IMR-90 (cell line): ENCODE data around the gene FANCG. TPM values are rescaled to one million over a fixed set of nuclear protein-coding genes. Genes with fewer than 3 reads are reported as not detected.

Experiments used
- ATAC-seq: fragments of 200-7000 bp; cut with Tn5 transposase; 2 replicates; pipeline ENCODE4 v1.9.1; 2020; ENCODE audit warnings: low read depth, mild to moderate bottlenecking, moderate library complexity
- BruUV-seq: library from RNA; stranded (reverse); fragments of 400-500 nt; replicated peaks from 2 replicates; lab custom pipeline; 2021; lab: Mats Ljungman, UMichigan
- CTCF ChIA-PET: fragments of 300-600 bp; formaldehyde crosslinking; extraction: SDS; loops from one replicate; lab custom pipeline; 2021; ENCODE audit warnings: antibody characterized with exemption; lab: Yijun Ruan, JAX
- POLR2A ChIA-PET: fragments of 300-600 bp; sonication (Branson Sonifier 250); formaldehyde crosslinking; loops from one replicate; lab custom pipeline; 2022; ENCODE audit warnings: antibody characterized with exemption; ENCODE audit not compliant: unreplicated experiment; lab: Charles Lee
- DNase-seq: peaks from one replicate; pipeline ENCODE4 v3.0.0; 2013
- H2AFZ ChIP-seq: replicated peaks from 2 replicates; pipeline ENCODE3; 2013; ENCODE audit warnings: low read length, mild to moderate bottlenecking; ENCODE audit not compliant: poor library complexity
- H2AK5ac ChIP-seq: 2 replicates; pipeline ENCODE4 v1.6.1; 2013; ENCODE audit warnings: low read depth, low read length, inconsistent platforms
- H2AK9ac ChIP-seq: replicated peaks from 2 replicates; pipeline ENCODE3; 2013; ENCODE audit warnings: mild to moderate bottlenecking, low read depth, low read length, moderate library complexity; ENCODE audit not compliant: poor library complexity
- H2BK120ac ChIP-seq: 2 replicates; pipeline ENCODE4 v1.6.1; 2013; ENCODE audit warnings: low read depth, low read length, inconsistent platforms
- H2BK15ac ChIP-seq: 3 replicates; pipeline ENCODE4 v1.6.1; 2013; ENCODE audit warnings: low read depth, low read length, inconsistent platforms
- H2BK20ac ChIP-seq: 2 replicates; pipeline ENCODE4 v1.6.1; 2013; ENCODE audit warnings: low read depth, mild to moderate bottlenecking, inconsistent platforms, low read length, moderate library complexity
- H2BK5ac ChIP-seq: 2 replicates; pipeline ENCODE4 v1.6.1; 2013; ENCODE audit warnings: mild to moderate bottlenecking, low read depth, low read length, inconsistent platforms; ENCODE audit not compliant: poor library complexity, severe bottlenecking
- H3K14ac ChIP-seq: replicated peaks from 2 replicates; pipeline ENCODE4 v1.6.1; 2013; ENCODE audit warnings: low read depth, low read length, inconsistent platforms
- H3K18ac ChIP-seq: 2 replicates; pipeline ENCODE4 v1.6.1; 2013; ENCODE audit warnings: low read depth, low read length, control low read depth
- H3K23ac ChIP-seq: 2 replicates; pipeline ENCODE4 v1.6.1; 2013; ENCODE audit warnings: low read depth, low read length, inconsistent platforms
- H3K27ac ChIP-seq: 2 replicates; pipeline ENCODE4 v1.5.1; 2013; ENCODE audit warnings: mild to moderate bottlenecking, control low read depth, low read length; ENCODE audit not compliant: insufficient read depth
- H3K27me3 ChIP-seq: 2 replicates; pipeline ENCODE4 v1.6.1; 2013; ENCODE audit warnings: low read length; ENCODE audit not compliant: control insufficient read depth, insufficient read depth
- H3K36me3 ChIP-seq: 2 replicates; pipeline ENCODE4 v1.6.1; 2013; ENCODE audit warnings: low read length, mixed read lengths; ENCODE audit not compliant: control insufficient read depth, insufficient read depth
- H3K4ac ChIP-seq: 2 replicates; pipeline ENCODE4 v1.6.1; 2013; ENCODE audit warnings: low read depth, low read length, inconsistent platforms
- H3K4me1 ChIP-seq: 2 replicates; pipeline ENCODE4 v1.6.1; 2013; ENCODE audit warnings: low read length, mixed read lengths; ENCODE audit not compliant: control insufficient read depth, insufficient read depth
- H3K4me2 ChIP-seq: 2 replicates; pipeline ENCODE4 v1.6.1; 2013; ENCODE audit warnings: low read depth, mild to moderate bottlenecking, control low read depth, low read length, moderate library complexity
- H3K4me3 ChIP-seq: 2 replicates; pipeline ENCODE4 v1.5.1; 2013; ENCODE audit warnings: low read depth, mild to moderate bottlenecking, control low read depth, low read length, moderate library complexity; ENCODE audit not compliant: insufficient read depth
- H3K56ac ChIP-seq: 2 replicates; pipeline ENCODE4 v1.6.1; 2013; ENCODE audit warnings: low read length, inconsistent platforms; ENCODE audit not compliant: insufficient read depth; ENCODE audit errors: extremely low read depth
- H3K79me1 ChIP-seq, 2 experiments: 2 replicates each; pipeline ENCODE4 v1.6.1; 2013; ENCODE audit warnings: low read length in 2 of 2, inconsistent platforms in 1 of 2, low read depth in 1 of 2
- H3K9ac ChIP-seq: 2 replicates; pipeline ENCODE4 v1.6.1; 2013; ENCODE audit warnings: low read depth, low read length, control low read depth
- H3K9me1 ChIP-seq: 2 replicates; pipeline ENCODE4 v1.6.1; 2013; ENCODE audit warnings: low read length, inconsistent platforms; ENCODE audit not compliant: insufficient read depth
- H3K9me3 ChIP-seq: 2 replicates; pipeline ENCODE4 v1.6.1; 2013; ENCODE audit warnings: low read length; ENCODE audit not compliant: control insufficient read depth, insufficient read depth
- H4K20me1 ChIP-seq: 2 replicates; pipeline ENCODE4 v1.6.1; 2013; ENCODE audit warnings: low read length, inconsistent platforms; ENCODE audit not compliant: insufficient read depth
- H4K5ac ChIP-seq: 2 replicates; pipeline ENCODE4 v1.6.1; 2013; ENCODE audit warnings: mild to moderate bottlenecking, low read depth, low read length, control low read depth
- H4K8ac ChIP-seq, 2 experiments: 2 replicates each; pipeline ENCODE4 v1.6.1; 2013; ENCODE audit warnings: low read depth in 2 of 2, low read length in 2 of 2, control low read depth in 1 of 2, inconsistent platforms in 1 of 2
- H4K91ac ChIP-seq: 2 replicates; pipeline ENCODE4 v1.6.1; 2013; ENCODE audit warnings: low read depth, low read length, inconsistent platforms; ENCODE audit not compliant: insufficient read depth
- BHLHE40 ChIP-seq: fragments of 150-350 bp; IDR thresholded peaks from 2 replicates; pipeline ENCODE4 v1.6.1; 2016; ENCODE audit warnings: mild to moderate bottlenecking, low read depth, low read length
- CEBPB ChIP-seq: IDR thresholded peaks from 2 replicates; pipeline ENCODE4 v1.6.1; 2012; ENCODE audit warnings: low read depth, low read length, improper control_type of control experiment
- CHD1 ChIP-seq: IDR thresholded peaks from 2 replicates; pipeline ENCODE4 v1.6.1; 2012; ENCODE audit warnings: low read depth, low read length, improper control_type of control experiment
- CTCF ChIP-seq: conservative IDR thresholded peaks from 2 replicates; pipeline ENCODE4 v1.5.1; 2012; ENCODE audit warnings: mild to moderate bottlenecking, low read depth, low read length, improper control_type of control experiment
- ELK1 ChIP-seq: fragments of 150-350 bp; IDR thresholded peaks from 2 replicates; pipeline ENCODE4 v1.6.1; 2016; ENCODE audit warnings: low read depth, mild to moderate bottlenecking, low read length, moderate library complexity, borderline replicate concordance
- FOS ChIP-seq: fragments of 150-350 bp; IDR thresholded peaks from 2 replicates; pipeline ENCODE4 v1.6.1; 2016; ENCODE audit warnings: low read depth, low read length
- MAFK ChIP-seq: IDR thresholded peaks from 2 replicates; pipeline ENCODE4 v1.6.1; 2012; ENCODE audit warnings: low read depth, low read length, improper control_type of control experiment
- MAZ ChIP-seq: IDR thresholded peaks from 2 replicates; pipeline ENCODE4 v1.6.1; 2012; ENCODE audit warnings: low read depth, mild to moderate bottlenecking, low read length, improper control_type of control experiment, moderate library complexity, borderline replicate concordance
- MXI1 ChIP-seq: IDR thresholded peaks from 2 replicates; pipeline ENCODE4 v1.6.1; 2012; ENCODE audit warnings: low read depth, mild to moderate bottlenecking, low read length, moderate library complexity, borderline replicate concordance
- POLR2A ChIP-seq: IDR thresholded peaks from 2 replicates; pipeline ENCODE4 v1.6.1; 2012; ENCODE audit warnings: mild to moderate bottlenecking, low read depth, low read length
- RAD21 ChIP-seq: IDR thresholded peaks from 2 replicates; pipeline ENCODE4 v1.6.1; 2012; ENCODE audit warnings: low read length, improper control_type of control experiment
- RCOR1 ChIP-seq: IDR thresholded peaks from 2 replicates; pipeline ENCODE4 v1.6.1; 2012; ENCODE audit warnings: mild to moderate bottlenecking, low read length, improper control_type of control experiment; ENCODE audit not compliant: insufficient replicate concordance
- RFX5 ChIP-seq: IDR thresholded peaks from 2 replicates; pipeline ENCODE4 v1.8.0; 2012; ENCODE audit warnings: low read depth, mild to moderate bottlenecking, low read length, moderate library complexity
- USF2 ChIP-seq: fragments of 150-350 bp; IDR thresholded peaks from 2 replicates; pipeline ENCODE4 v1.6.1; 2017; ENCODE audit warnings: mild to moderate bottlenecking, antibody characterized with exemption, low read length, low read depth
- WGBS, 2 experiments: methylation state at CpG; one replicate each; pipeline versions ENCODE4 v1.1.5 to v1.1.7; 2013; ENCODE audit warnings: missing lambda C conversion rate in 2 of 2; ENCODE audit not compliant: insufficient read length in 1 of 2; ENCODE audit errors: extremely low coverage in 2 of 2; 5-methylcytosine and 5-hydroxymethylcytosine counted together
- dilution Hi-C: fragments of 300-500 bp; cut with HindIII; formaldehyde crosslinking; loops from one replicate; pipeline ENCODE4 v1.14.3; 2018; ENCODE audit warnings: low sequenced_read_pairs; ENCODE audit not compliant: unreplicated experiment
- in situ Hi-C: fragments of 300-500 bp; cut with MboI; formaldehyde crosslinking; loops from 3 replicates; pipeline ENCODE4 v1.14.3; 2019; ENCODE audit warnings: low sequenced_read_pairs, inconsistent platforms, mixed read lengths
- intact Hi-C: fragments of 100-400 bp; cut with micrococcal nuclease; formaldehyde crosslinking; loops from 2 replicates; pipeline ENCODE4 v1.10.0; 2022
- polyA plus RNA-seq, 3 experiments: library from polyadenylated mRNA; depleted of rRNA; stranded (reverse); fragments of >200 nt; gene quantifications; 2 replicates each; pipeline ENCODE4 v1.2.3, GENCODE V29; 2012; ENCODE audit warnings: low replicate concordance in 1 of 3
- total RNA-seq: library from RNA; depleted of rRNA; stranded (reverse); fragments of >200 nt; gene quantifications from 2 replicates; pipeline ENCODE4 v1.2.3, GENCODE V29; 2012

Gene FANCG
- total and polyA plus RNA-seq, 2 of the 4 experiments (the other 2 are of a cell fraction): 16.1 to 19.3 TPM

- H3K27me3 ChIP-seq: no peaks in the 10 kb centered on the region
- H3K79me1 ChIP-seq: peaks cover 16 to 42% of the 10 kb centered on the region in 2 experiments; a peak in 3 of 4 replicates
- peak overlapping the region; percentile 83 for H2BK120ac ChIP-seq
- H2BK15ac ChIP-seq: peak overlapping the region; percentile 92; the same call in 2 of the 3 replicates
- H3K4me2 ChIP-seq: peak overlapping the region; percentile 98
- WGBS, 2 experiments: 20% methylated on average over 3 of the region's 12 CpGs; no CpG with 5 or more reads in 1 of the 2 experiments
- no TSS peak for BruUV-seq
- peak overlapping the region; percentile 94 for H3K14ac ChIP-seq
- peaks cover 22% of the 10 kb centered on the region for H3K4me1 ChIP-seq
- H3K9me3 ChIP-seq: no peaks in the 10 kb centered on the region
- peak overlapping the region; percentile 90 for H2AK5ac ChIP-seq
- peaks cover 6% of the 10 kb centered on the region for H3K9me1 ChIP-seq
- peak overlapping the region; percentile 80 for H3K9ac ChIP-seq
- peak overlapping the region; percentile 86 for H3K4ac ChIP-seq
- CTCF ChIA-PET: interaction anchor here (0.6 to 1.2 kb wide), 2 partner anchors 145 to 270 kb away, joined by 4 to 6 read pairs; no protein-coding TSS in a partner anchor
- POLR2A ChIA-PET: no interaction called here
- peak overlapping the region; percentile 99 for H2AK9ac ChIP-seq
- ATAC-seq (no peak), DNase-seq (no peak)
- peak overlapping the region; percentile 76 for H4K5ac ChIP-seq
- H4K20me1 ChIP-seq: peaks cover 12% of the 10 kb centered on the region; the same call in 1 of the 2 replicates
- intact Hi-C loops (loop anchor here (5.0 kb wide), 2 partner anchors 162 to 487 kb away; no protein-coding TSS in a partner anchor), dilution Hi-C loops (no loop called here), in situ Hi-C loops (loop anchor here (5.0 kb wide), 2 partner anchors 362 to 437 kb away; no protein-coding TSS in a partner anchor)
- peak overlapping the region; percentile 94 for H4K91ac ChIP-seq
- peak overlapping the region; percentile 57 for H2BK20ac ChIP-seq
- peak overlapping the region; percentile 18 for H3K18ac ChIP-seq
- peak overlapping the region; percentile 73 for H3K23ac ChIP-seq
- peak overlapping the region; percentile 91 for H2AFZ ChIP-seq
- H3K56ac ChIP-seq: peak overlapping the region; percentile 84; the same call in 1 of the 2 replicates
- peak overlapping the region; percentile 85 for H3K27ac ChIP-seq
- no peaks in the 10 kb centered on the region for H3K36me3 ChIP-seq
- peak overlapping the region; percentile 88 for H3K4me3 ChIP-seq
- H4K8ac ChIP-seq: peak overlapping the region; percentile 76 to 77
- H2BK5ac ChIP-seq: peak overlapping the region; percentile 87
- TF ChIP-seq BHLHE40: no peak
- no peak for TF ChIP-seq ELK1
- no peak for TF ChIP-seq RFX5
- no peak for TF ChIP-seq RAD21
- no peak for TF ChIP-seq POLR2A
- no peak for TF ChIP-seq CTCF
- no peak for TF ChIP-seq MAZ
- TF ChIP-seq RCOR1: no peak
- TF ChIP-seq CEBPB: no peak
- TF ChIP-seq CHD1: no peak
- TF ChIP-seq FOS: no peak
- TF ChIP-seq MAFK: no peak
- no peak for TF ChIP-seq MXI1
- TF ChIP-seq USF2: no peak
These were observed 35.3 kb upstream of the FANCG start for GRCh38 chr9:35114840-35115628.
